ENCODE measurements around the gene CLPSL2.

- no peak for TF ChIP-seq EP300 (IDR thresholded peaks at IDR 0.05)
- TF ChIP-seq POLR2AphosphoS5 (IDR thresholded peaks at IDR 0.05), result no peak
Observed at GRCh38 chr6:35809809-35810208, 33.4 kb downstream of the CLPSL2 start.
